DND-41 (cell line): ENCODE data around the gene SYNRG.
"Not testable (repeated sequence)": the region's sequence is repeated elsewhere in the genome, so short reads cannot be mapped to it uniquely, and the experiment has no call there.

Source experiments
- ATAC-seq: fragments of 200-7000 bp; cut with Tn5 transposase; 3 replicates; pipeline ENCODE4 v1.9.1; 2021; ENCODE audit warnings: low read depth; ENCODE audit not compliant: insufficient read depth
- DNase-seq: peaks from one replicate; pipeline ENCODE4 v3.0.0-alpha.2; 2020
- H2AFZ ChIP-seq: 2 replicates; pipeline ENCODE4 v1.6.0; 2012; ENCODE audit warnings: low read depth, low read length
- H3K27ac ChIP-seq: 2 replicates; pipeline ENCODE4 v1.5.1; 2012; ENCODE audit warnings: low read length, inconsistent platforms
- H3K27me3 ChIP-seq: fragments of 200-600 bp; sonication (generic); 2 replicates; pipeline ENCODE4 v1.6.0; 2012; ENCODE audit warnings: low read length, mild to moderate bottlenecking, inconsistent platforms; ENCODE audit not compliant: insufficient read depth, poor library complexity
- H3K36me3 ChIP-seq: 2 replicates; pipeline ENCODE4 v1.5.1; 2012; ENCODE audit warnings: low read length, inconsistent platforms; ENCODE audit not compliant: insufficient read depth
- H3K4me1 ChIP-seq: 2 replicates; pipeline ENCODE4 v1.5.1; 2012; ENCODE audit warnings: mild to moderate bottlenecking, low read length; ENCODE audit not compliant: insufficient read depth
- H3K4me2 ChIP-seq: 2 replicates; pipeline ENCODE4 v1.6.0; 2012; ENCODE audit warnings: mild to moderate bottlenecking, moderate library complexity, low read length, inconsistent platforms; ENCODE audit not compliant: insufficient read depth
- H3K4me3 ChIP-seq, 2 experiments: fragments of 200-600 bp in 1 of 2; shearing (Covaris generic) in 1 of 2; 2 replicates each; pipeline ENCODE4 v1.5.1; 2012 to 2016; ENCODE audit warnings: inconsistent platforms in 2 of 2, low read length in 2 of 2, mild to moderate bottlenecking in 2 of 2, low read depth in 1 of 2, moderate library complexity in 1 of 2
- H3K79me2 ChIP-seq: 2 replicates; pipeline ENCODE4 v1.6.0; 2012; ENCODE audit warnings: low read length, inconsistent platforms; ENCODE audit not compliant: insufficient read depth
- H3K9ac ChIP-seq: 2 replicates; pipeline ENCODE4 v1.6.0; 2012; ENCODE audit warnings: low read depth, mild to moderate bottlenecking, inconsistent platforms, low read length, moderate library complexity
- H3K9me3 ChIP-seq: 2 replicates; pipeline ENCODE4 v1.5.1; 2012; ENCODE audit warnings: low read length, moderate library complexity, mild to moderate bottlenecking, inconsistent platforms; ENCODE audit not compliant: insufficient read depth, severe bottlenecking
- H4K20me1 ChIP-seq: 2 replicates; pipeline ENCODE4 v1.6.0; 2012; ENCODE audit warnings: low read length; ENCODE audit not compliant: insufficient read depth
- EZH2 ChIP-seq: IDR thresholded peaks from 3 replicates; pipeline ENCODE4 v1.6.1; 2012; ENCODE audit warnings: borderline replicate concordance, low read depth, mild to moderate bottlenecking, moderate library complexity, low read length, inconsistent platforms; ENCODE audit not compliant: severe bottlenecking
- TF ChIP-seq, protein P1 (sequence below): IDR thresholded peaks from 2 replicates; pipeline ENCODE4 v1.5.1; 2012; ENCODE audit warnings: borderline replicate concordance, low read length, moderate library complexity, mild to moderate bottlenecking; ENCODE audit not compliant: poor library complexity, severe bottlenecking; ENCODE audit errors: extremely low read depth

The SYNRG gene

DNA sequence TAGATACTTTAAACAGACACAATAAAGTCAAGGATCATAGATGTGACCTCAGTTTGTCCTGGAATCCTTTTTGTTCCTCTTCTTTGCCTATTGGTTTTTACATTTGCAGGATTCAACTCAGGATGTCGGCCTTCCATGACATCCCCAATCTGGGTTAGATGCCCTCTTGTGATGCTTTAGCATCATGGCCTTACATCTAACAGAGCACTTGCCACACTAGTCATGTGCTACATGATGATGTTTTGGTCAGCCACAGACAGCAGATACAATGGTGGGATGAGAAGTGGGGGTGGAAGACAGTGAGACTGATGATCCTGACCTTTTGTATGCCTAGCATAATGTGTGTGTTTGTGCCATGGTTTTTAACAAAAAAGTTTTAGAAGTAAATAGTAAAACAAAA lies 1.8 kb upstream of the SYNRG start:
- H3K9me3 ChIP-seq: no peaks in the 10 kb centered on the region
- no peak overlapping the region for H3K4me3 ChIP-seq
- peaks cover 32% of the 10 kb centered on the region for H3K79me2 ChIP-seq
- no peak overlapping the region for H3K4me2 ChIP-seq
- TF ChIP-seq EZH2: no peak
- TF ChIP-seq, protein P1, sequence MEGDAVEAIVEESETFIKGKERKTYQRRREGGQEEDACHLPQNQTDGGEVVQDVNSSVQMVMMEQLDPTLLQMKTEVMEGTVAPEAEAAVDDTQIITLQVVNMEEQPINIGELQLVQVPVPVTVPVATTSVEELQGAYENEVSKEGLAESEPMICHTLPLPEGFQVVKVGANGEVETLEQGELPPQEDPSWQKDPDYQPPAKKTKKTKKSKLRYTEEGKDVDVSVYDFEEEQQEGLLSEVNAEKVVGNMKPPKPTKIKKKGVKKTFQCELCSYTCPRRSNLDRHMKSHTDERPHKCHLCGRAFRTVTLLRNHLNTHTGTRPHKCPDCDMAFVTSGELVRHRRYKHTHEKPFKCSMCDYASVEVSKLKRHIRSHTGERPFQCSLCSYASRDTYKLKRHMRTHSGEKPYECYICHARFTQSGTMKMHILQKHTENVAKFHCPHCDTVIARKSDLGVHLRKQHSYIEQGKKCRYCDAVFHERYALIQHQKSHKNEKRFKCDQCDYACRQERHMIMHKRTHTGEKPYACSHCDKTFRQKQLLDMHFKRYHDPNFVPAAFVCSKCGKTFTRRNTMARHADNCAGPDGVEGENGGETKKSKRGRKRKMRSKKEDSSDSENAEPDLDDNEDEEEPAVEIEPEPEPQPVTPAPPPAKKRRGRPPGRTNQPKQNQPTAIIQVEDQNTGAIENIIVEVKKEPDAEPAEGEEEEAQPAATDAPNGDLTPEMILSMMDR: no peak
- peak overlapping the region; percentile 12; the same call in 1 of the 2 replicates for H3K27ac ChIP-seq
- no peak overlapping the region for H2AFZ ChIP-seq
- DNase-seq (no peak), ATAC-seq (no peak)
- no peak overlapping the region for H3K9ac ChIP-seq
- H3K27me3 ChIP-seq: no peaks in the 10 kb centered on the region
- peaks cover 38% of the 10 kb centered on the region for H3K4me1 ChIP-seq
- peaks cover 31% of the 10 kb centered on the region; the same call in 1 of the 2 replicates for H3K36me3 ChIP-seq
- no peaks in the 10 kb centered on the region for H4K20me1 ChIP-seq

DNA sequence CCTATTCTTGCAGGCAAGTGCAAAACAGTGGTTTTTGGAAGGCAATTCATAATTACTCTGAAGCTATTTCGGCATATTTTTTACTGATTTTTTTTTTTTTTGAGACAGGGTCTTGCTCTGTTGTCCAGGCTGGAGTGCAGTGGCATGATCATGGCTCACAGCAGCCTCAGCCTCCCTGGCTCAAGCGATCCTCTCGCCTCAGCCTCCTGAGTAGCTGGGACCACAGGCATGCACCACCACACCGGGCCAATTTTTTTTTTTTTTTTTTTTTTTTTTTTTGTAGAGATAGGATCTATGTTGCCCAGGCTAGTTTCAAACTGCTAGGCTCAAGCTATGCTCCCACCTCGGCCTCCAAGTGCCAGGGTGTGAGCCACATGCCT lies 813 bp upstream of the SYNRG start:
- Histone ChIP-seq H3K79me2 (peaks cover 41% of the 10 kb centered on the region), H3K27ac (peak overlapping the region; percentile 88), H3K4me3 (peak overlapping the region; percentile 53 to 69; a peak in 3 of 4 replicates), H3K4me2 (peak overlapping the region; percentile 85), H3K36me3 (peaks cover 25% of the 10 kb centered on the region; the same call in 1 of the 2 replicates), H3K4me1 (peaks cover 48% of the 10 kb centered on the region), H3K9ac (peak overlapping the region; percentile 79), H2AFZ (peak overlapping the region; percentile 75)
- H3K27me3 ChIP-seq, ATAC-seq, H3K9me3 ChIP-seq, H4K20me1 ChIP-seq: not testable (repeated sequence)
- DNase-seq: peak; percentile 37

DNA sequence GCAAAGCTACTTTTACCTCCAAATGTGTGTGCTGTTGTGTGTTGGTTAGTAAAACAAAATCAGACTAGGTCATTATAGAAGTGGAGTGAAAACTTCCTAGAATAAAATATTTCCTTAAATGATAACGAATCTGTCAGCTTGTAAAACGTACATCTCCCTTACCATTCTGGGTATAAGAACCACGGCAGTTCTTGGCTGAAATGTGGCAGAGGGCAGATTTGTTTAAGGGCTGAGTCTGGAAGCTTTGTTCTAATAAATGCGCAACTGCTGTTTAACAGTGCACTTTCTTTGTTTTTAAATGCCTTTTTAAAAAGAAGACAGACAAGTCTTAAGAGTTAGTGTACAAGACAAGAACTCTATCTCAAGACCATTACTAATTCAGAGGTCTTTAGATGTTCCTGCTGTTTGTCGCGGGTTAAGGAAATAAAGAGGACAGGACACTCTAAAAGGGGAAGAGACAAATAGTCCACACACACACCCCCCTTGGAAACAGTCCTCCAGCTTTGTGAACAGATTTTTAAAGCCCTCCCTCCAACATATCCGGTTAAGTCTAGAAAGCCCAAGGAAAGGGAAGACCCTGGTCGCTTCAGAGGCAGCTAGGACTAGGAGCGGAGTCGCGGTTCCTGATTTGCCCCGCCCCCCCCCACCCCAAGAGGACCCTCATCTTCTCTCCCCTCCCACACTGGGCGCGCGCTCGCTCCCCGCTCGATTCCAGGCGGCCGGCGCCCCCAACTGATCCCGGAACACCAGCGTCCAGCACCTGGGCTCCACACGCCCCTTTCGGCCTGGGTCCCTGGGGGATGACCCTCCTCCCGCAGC lies 658 bp downstream of the SYNRG start:
- TF ChIP-seq, protein P1: no peak
- TF ChIP-seq EZH2: no peak
- peaks cover 52% of the 10 kb centered on the region for H3K4me1 ChIP-seq
- H3K36me3 ChIP-seq: peaks cover 22% of the 10 kb centered on the region
- peak overlapping the region; percentile 84 for H3K27ac ChIP-seq
- H2AFZ ChIP-seq: peak overlapping the region; percentile 79
- peak overlapping the region; percentile 53 to 69 for H3K4me3 ChIP-seq
- H3K79me2 ChIP-seq: peaks cover 56% of the 10 kb centered on the region
- DNase-seq (peak; percentile 67), ATAC-seq (peak; percentile 52)
- H3K27me3 ChIP-seq: no peaks in the 10 kb centered on the region
- peak overlapping the region; percentile 85 for H3K4me2 ChIP-seq
- no peaks in the 10 kb centered on the region for H3K9me3 ChIP-seq
- H4K20me1 ChIP-seq: peaks cover 14% of the 10 kb centered on the region; the same call in 1 of the 2 replicates
- peak overlapping the region; percentile 79 for H3K9ac ChIP-seq

DNA sequence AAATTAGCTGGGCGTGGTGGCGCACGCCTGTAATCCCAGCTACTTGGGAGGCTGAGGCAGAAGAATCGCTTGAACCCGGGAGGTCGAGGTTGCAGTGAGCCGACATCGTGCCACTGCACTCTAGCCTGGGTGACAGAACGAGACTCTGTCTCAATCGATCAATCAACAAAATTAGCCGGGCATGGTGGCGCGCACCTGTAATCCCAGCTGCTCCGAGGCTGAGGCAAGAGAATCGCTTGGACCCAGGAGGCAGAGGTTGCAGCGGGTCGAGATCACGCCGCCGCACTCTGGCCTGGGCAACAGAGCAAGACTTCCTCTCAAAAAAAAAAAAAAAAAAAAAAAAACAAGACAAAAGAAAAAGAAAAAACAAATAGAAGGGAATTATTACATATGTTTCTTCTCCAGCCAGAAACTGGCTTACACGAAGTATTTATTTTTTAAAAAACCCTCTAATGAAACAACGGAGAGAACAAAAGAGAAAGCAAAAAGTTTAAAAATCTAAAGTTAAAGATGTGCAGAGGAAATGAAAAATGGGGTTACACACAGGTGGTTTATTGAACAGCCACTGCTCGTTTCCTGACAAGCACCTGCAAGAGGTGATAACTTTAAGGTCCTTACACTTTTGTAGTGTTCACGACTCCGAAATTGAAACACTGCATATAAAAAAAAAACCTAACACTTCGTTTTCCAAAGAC lies 1.4 kb downstream of the SYNRG start:
- peak overlapping the region; percentile 79 for H3K9ac ChIP-seq
- peak; percentile 46 for DNase-seq
- peaks cover 63% of the 10 kb centered on the region for H3K79me2 ChIP-seq

More for the DNA sequence above, 1.4 kb downstream of the SYNRG start:
- Histone ChIP-seq H3K4me3 (peak overlapping the region; percentile 53 to 69), H3K4me1 (peaks cover 52% of the 10 kb centered on the region), H3K36me3 (peaks cover 19% of the 10 kb centered on the region), H3K27ac (peak overlapping the region; percentile 84), H3K27me3 (no peaks in the 10 kb centered on the region), H2AFZ (peak overlapping the region; percentile 79; the same call in 1 of the 2 replicates), H3K9me3 (no peaks in the 10 kb centered on the region), H4K20me1 (peaks cover 17% of the 10 kb centered on the region; the same call in 1 of the 2 replicates), H3K4me2 (peak overlapping the region; percentile 85)
- no peak for TF ChIP-seq EZH2
- TF ChIP-seq, protein P1: no peak
- no peak for ATAC-seq
